H9 (cell line): ENCODE data around the gene OSBPL1A. TPM values are rescaled to one million over a fixed set of nuclear protein-coding genes. Genes with fewer than 3 reads are reported as not detected.

ENCODE experiments used
- DNase-seq: peaks from one replicate; pipeline ENCODE4 v3.0.0-alpha.2; 2017
- H2AFZ ChIP-seq: one replicate; pipeline ENCODE4 v1.6.1; 2013; ENCODE audit warnings: mild to moderate bottlenecking, low read length, control low read depth, moderate library complexity
- H2AK5ac ChIP-seq: 2 replicates; pipeline ENCODE4 v1.6.1; 2013; ENCODE audit warnings: low read length, control low read depth, mixed read lengths; ENCODE audit not compliant: insufficient read length
- H2BK120ac ChIP-seq: one replicate; pipeline ENCODE4 v1.6.1; 2013; ENCODE audit warnings: low read depth, mild to moderate bottlenecking, low read length, control low read depth, inconsistent platforms; ENCODE audit not compliant: poor library complexity, severe bottlenecking
- H2BK12ac ChIP-seq: 2 replicates; pipeline ENCODE4 v1.6.1; 2013; ENCODE audit warnings: low read length, control low read depth, mixed read lengths, low read depth; ENCODE audit not compliant: insufficient read length
- H2BK15ac ChIP-seq: 2 replicates; pipeline ENCODE4 v1.6.1; 2013; ENCODE audit warnings: low read depth, low read length, control low read depth
- H2BK20ac ChIP-seq: one replicate; pipeline ENCODE4 v1.6.1; 2013; ENCODE audit warnings: low read depth, mild to moderate bottlenecking, low read length, control low read depth, inconsistent platforms; ENCODE audit not compliant: poor library complexity, severe bottlenecking
- H2BK5ac ChIP-seq: 2 replicates; pipeline ENCODE4 v1.6.1; 2013; ENCODE audit warnings: low read length, control low read depth, mixed read lengths; ENCODE audit not compliant: insufficient read length
- H3K14ac ChIP-seq: 2 replicates; pipeline ENCODE4 v1.6.1; 2013; ENCODE audit warnings: low read length, control low read depth; ENCODE audit not compliant: insufficient read depth
- H3K18ac ChIP-seq: 2 replicates; pipeline ENCODE4 v1.6.1; 2013; ENCODE audit warnings: low read depth, mild to moderate bottlenecking, mixed read lengths, low read length, control low read depth; ENCODE audit not compliant: insufficient read length
- H3K23ac ChIP-seq: 2 replicates; pipeline ENCODE4 v1.6.1; 2013; ENCODE audit warnings: low read length, control low read depth, mixed read lengths, low read depth; ENCODE audit not compliant: insufficient read length
- H3K23me2 ChIP-seq: 2 replicates; pipeline ENCODE4 v1.6.1; 2013; ENCODE audit warnings: low read depth, mild to moderate bottlenecking, mixed read lengths, low read length, control low read depth; ENCODE audit not compliant: insufficient read length, poor library complexity, severe bottlenecking
- H3K27ac ChIP-seq: 2 replicates; pipeline ENCODE4 v1.5.1; 2013; ENCODE audit warnings: low read length, control low read depth, mixed read lengths, low read depth; ENCODE audit not compliant: insufficient read length
- H3K27me3 ChIP-seq: 2 replicates; pipeline ENCODE4 v1.6.1; 2013; ENCODE audit warnings: low read length, control low read depth, inconsistent platforms; ENCODE audit not compliant: insufficient read depth
- H3K4ac ChIP-seq: 2 replicates; pipeline ENCODE4 v1.6.1; 2013; ENCODE audit warnings: low read depth, mild to moderate bottlenecking, control low read depth, inconsistent platforms, low read length, moderate library complexity
- H3K4me1 ChIP-seq: 2 replicates; pipeline ENCODE4 v1.6.1; 2013; ENCODE audit warnings: low read length, control low read depth, inconsistent platforms; ENCODE audit not compliant: insufficient read depth
- H3K4me2 ChIP-seq: 2 replicates; pipeline ENCODE4 v1.6.1; 2013; ENCODE audit warnings: low read length, control low read depth, mixed read lengths; ENCODE audit not compliant: insufficient read length, insufficient read depth
- H3K56ac ChIP-seq: 2 replicates; pipeline ENCODE4 v1.6.1; 2013; ENCODE audit warnings: low read depth, mild to moderate bottlenecking, mixed read lengths, low read length, control low read depth; ENCODE audit not compliant: insufficient read length
- H3K79me1 ChIP-seq: 2 replicates; pipeline ENCODE4 v1.6.1; 2013; ENCODE audit warnings: low read depth, mild to moderate bottlenecking, moderate library complexity, low read length, control low read depth, inconsistent platforms; ENCODE audit not compliant: insufficient read depth, poor library complexity, severe bottlenecking
- H3K79me2 ChIP-seq: 2 replicates; pipeline ENCODE4 v1.6.1; 2013; ENCODE audit warnings: low read length, control low read depth, inconsistent platforms; ENCODE audit not compliant: insufficient read depth
- H3K9ac ChIP-seq: 2 replicates; pipeline ENCODE4 v1.6.1; 2013; ENCODE audit warnings: low read length, control low read depth, mixed read lengths; ENCODE audit not compliant: insufficient read length; ENCODE audit errors: extremely low read depth
- H3K9me3 ChIP-seq: one replicate; pipeline ENCODE4 v1.6.1; 2013; ENCODE audit warnings: low read depth, low read length, inconsistent platforms; ENCODE audit not compliant: control insufficient read depth
- H3T11ph ChIP-seq: one replicate; pipeline ENCODE4 v1.6.1; 2013; ENCODE audit warnings: mild to moderate bottlenecking, low read length, control low read depth, inconsistent platforms
- H4K20me1 ChIP-seq: one replicate; pipeline ENCODE4 v1.6.1; 2013; ENCODE audit not compliant: control insufficient read depth, insufficient read length, insufficient read depth
- H4K5ac ChIP-seq: 2 replicates; pipeline ENCODE4 v1.6.1; 2013; ENCODE audit warnings: low read depth, mild to moderate bottlenecking, mixed read lengths, low read length, control low read depth; ENCODE audit not compliant: insufficient read length
- H4K8ac ChIP-seq: replicated peaks from 2 replicates; pipeline ENCODE4 v1.6.1; 2013; ENCODE audit warnings: low read length, control low read depth, mixed read lengths, low read depth; ENCODE audit not compliant: insufficient read length
- H4K91ac ChIP-seq: 2 replicates; pipeline ENCODE4 v1.6.1; 2013; ENCODE audit warnings: low read depth, mild to moderate bottlenecking, moderate library complexity, mixed read lengths, low read length, control low read depth; ENCODE audit not compliant: insufficient read length
- H3K27ac Mint-ChIP-seq, 3 experiments: 2 replicates in 2 of 3; 3 replicates in 1 of 3; pipeline ENCODE4 v1.8.0; 2020 to 2021; ENCODE audit warnings: mixed read lengths in 3 of 3, mild to moderate bottlenecking in 1 of 3, moderate library complexity in 1 of 3
- H3K27me3 Mint-ChIP-seq: 2 replicates; pipeline ENCODE4 v1.8.0; 2021; ENCODE audit warnings: low read depth, mild to moderate bottlenecking, moderate library complexity, mixed read lengths
- H3K36me3 Mint-ChIP-seq, 3 experiments: 2 replicates in 2 of 3; 3 replicates in 1 of 3; pipeline ENCODE4 v1.8.0; 2020 to 2021; ENCODE audit warnings: low read depth in 3 of 3, mixed read lengths in 3 of 3; ENCODE audit not compliant: insufficient read depth in 1 of 3
- H3K4me1 Mint-ChIP-seq, 2 experiments: 2 replicates each; pipeline ENCODE4 v1.8.0; 2020; ENCODE audit warnings: mixed read lengths in 2 of 2
- H3K4me3 Mint-ChIP-seq, 2 experiments: 2 replicates in 1 of 2; 3 replicates in 1 of 2; pipeline ENCODE4 v1.8.0; 2020 to 2021; ENCODE audit warnings: mild to moderate bottlenecking in 2 of 2, mixed read lengths in 2 of 2, moderate library complexity in 1 of 2
- H3K9me3 Mint-ChIP-seq, 2 experiments: 2 replicates in 1 of 2; 3 replicates in 1 of 2; pipeline ENCODE4 v1.8.0; 2020; ENCODE audit warnings: mild to moderate bottlenecking in 2 of 2, mixed read lengths in 2 of 2, moderate library complexity in 1 of 2
- WGBS: extraction: QIAGEN DNeasy Blood & Tissue Kit; methylation state at CpG from one replicate; pipeline ENCODE4 v1.1.7; 2013; ENCODE audit warnings: missing lambda C conversion rate, low lambda C conversion rate, mixed read lengths; ENCODE audit not compliant: insufficient read length; ENCODE audit errors: extremely low coverage; 5-methylcytosine and 5-hydroxymethylcytosine counted together
- total RNA-seq: library from RNA; stranded (reverse); gene quantifications from 2 replicates; pipeline ENCODE4 v1.2.1, GENCODE V29; 2021
- TF ChIP-seq, protein P1 (sequence below): fragments of 200-600 bp; sonication (generic); conservative IDR thresholded peaks from 3 replicates; pipeline ENCODE4 v1.8.0; 2021; ENCODE audit warnings: antibody characterized with exemption, mild to moderate bottlenecking

OSBPL1A gene
- total RNA-seq, 1 experiment from 2014 or later = 33.9 TPM

DNA sequence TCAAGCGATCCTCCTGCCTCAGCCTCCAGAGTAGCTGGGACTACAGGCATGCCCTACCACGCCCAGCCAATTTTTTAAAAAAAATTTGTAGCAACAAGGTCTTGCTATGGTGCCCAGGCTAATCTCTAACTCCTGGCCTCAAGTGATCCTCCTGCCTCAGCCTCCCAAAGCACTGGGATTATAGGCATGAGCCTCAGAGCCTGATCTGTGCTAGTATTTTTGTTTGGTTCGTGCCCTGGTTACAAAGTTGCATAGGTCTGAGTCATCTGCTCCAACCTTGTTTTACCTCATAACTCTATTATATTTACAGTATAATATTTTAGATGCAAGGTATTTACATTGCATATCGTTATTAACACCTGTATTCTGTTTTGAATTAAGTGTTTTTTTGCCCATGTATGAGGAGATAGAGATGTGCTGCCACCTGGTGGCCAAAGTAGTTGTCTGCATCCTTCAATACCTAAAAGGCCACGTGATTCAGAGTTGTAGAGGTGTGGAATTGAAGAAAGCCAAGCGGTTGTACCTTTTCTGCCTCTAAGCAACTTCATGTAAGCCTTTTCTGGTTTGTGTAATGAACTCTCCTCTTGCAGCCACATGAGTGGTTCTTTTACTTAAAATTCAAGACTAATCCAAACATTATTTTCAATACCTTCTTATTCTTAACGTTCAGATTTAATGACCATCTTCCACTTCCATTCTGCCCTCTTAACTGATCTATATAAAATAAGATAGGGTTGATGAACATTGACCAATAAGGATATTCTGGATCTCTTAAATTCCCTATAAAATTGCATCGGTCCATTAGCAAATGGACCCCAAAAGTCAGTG is 278.7 kb downstream of the OSBPL1A start:
- Histone ChIP-seq H4K5ac (no peak overlapping the region), H4K8ac (no peak overlapping the region), H2AK5ac (no peak overlapping the region), H3K79me2 (no peaks in the 10 kb centered on the region), H3K14ac (no peak overlapping the region), H3K27me3 (no peaks in the 10 kb centered on the region), H2BK15ac (no peak overlapping the region), H3K4ac (no peak overlapping the region), H2BK5ac (no peak overlapping the region), H4K91ac (no peak overlapping the region), H3K23me2 (no peaks in the 10 kb centered on the region), H2BK120ac (no peak overlapping the region), H3K79me1 (no peaks in the 10 kb centered on the region), H4K20me1 (no peaks in the 10 kb centered on the region), H3K18ac (no peak overlapping the region), H3K27ac (no peak overlapping the region), H3K4me1 (no peaks in the 10 kb centered on the region), H3K4me2 (no peak overlapping the region), H3K9me3 (no peaks in the 10 kb centered on the region), H3K9ac (no peak overlapping the region), H3K56ac (no peak overlapping the region), H3K23ac (no peak overlapping the region), H2AFZ (no peak overlapping the region), H3T11ph (no peak overlapping the region), H2BK20ac (no peak overlapping the region), H2BK12ac (no peak overlapping the region)
- TF ChIP-seq, protein P1, sequence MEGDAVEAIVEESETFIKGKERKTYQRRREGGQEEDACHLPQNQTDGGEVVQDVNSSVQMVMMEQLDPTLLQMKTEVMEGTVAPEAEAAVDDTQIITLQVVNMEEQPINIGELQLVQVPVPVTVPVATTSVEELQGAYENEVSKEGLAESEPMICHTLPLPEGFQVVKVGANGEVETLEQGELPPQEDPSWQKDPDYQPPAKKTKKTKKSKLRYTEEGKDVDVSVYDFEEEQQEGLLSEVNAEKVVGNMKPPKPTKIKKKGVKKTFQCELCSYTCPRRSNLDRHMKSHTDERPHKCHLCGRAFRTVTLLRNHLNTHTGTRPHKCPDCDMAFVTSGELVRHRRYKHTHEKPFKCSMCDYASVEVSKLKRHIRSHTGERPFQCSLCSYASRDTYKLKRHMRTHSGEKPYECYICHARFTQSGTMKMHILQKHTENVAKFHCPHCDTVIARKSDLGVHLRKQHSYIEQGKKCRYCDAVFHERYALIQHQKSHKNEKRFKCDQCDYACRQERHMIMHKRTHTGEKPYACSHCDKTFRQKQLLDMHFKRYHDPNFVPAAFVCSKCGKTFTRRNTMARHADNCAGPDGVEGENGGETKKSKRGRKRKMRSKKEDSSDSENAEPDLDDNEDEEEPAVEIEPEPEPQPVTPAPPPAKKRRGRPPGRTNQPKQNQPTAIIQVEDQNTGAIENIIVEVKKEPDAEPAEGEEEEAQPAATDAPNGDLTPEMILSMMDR = peak; percentile 95
- Mint-ChIP-seq H3K4me3 (no peak overlapping the region), H3K9me3 (no peaks in the 10 kb centered on the region), H3K4me1 (peaks cover 0 to 3% of the 10 kb centered on the region in 2 experiments; a peak in 1 of 4 replicates), H3K27ac (no peak overlapping the region), H3K36me3 (peaks cover 0 to 15% (median 6%) of the 10 kb centered on the region in 3 experiments; a peak in 5 of 7 replicates), H3K27me3 (no peaks in the 10 kb centered on the region)
- 100% methylated on average over 1 of the region's 8 CpGs for WGBS
- peak; percentile 56 for DNase-seq
